Measurements from ENCODE around the gene MYL9.
"Not testable (repeated sequence)": the region's sequence is repeated elsewhere in the genome, so short reads cannot be mapped to it uniquely, and the experiment has no call there.

MYL9 gene

DNA sequence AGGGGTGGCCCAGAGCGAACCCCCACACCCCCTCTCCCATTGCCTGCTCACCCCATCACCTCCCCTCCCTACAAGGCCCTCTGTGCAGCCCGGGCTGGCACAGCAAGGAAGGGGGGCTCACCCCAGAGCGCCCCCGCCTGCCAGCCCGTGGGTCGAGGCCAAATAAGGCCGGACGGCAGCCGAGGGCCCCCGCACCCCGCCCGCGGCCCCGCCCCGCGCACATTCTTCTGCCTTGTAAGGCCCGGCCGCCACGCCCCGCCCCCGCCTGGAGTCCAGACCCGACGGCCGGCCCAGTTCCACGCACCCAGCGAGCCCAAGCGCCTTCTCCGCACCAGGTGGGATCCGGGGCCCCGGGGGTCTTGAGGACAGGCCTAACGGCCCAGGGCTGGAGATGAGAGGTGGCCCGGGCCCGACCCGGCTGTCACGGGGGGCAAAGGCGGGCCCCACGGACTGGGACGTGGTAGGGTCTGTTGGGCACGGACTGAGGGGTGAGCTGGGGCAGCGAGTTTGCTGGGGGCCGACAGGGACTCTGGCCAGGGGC is at the start of gene MYL9:
Gene MYL9, plus strand, starts transcription at position 293 of the 541 bp plus-strand sequence. CDS start 3,366 bp downstream, outside the sequence.
- DNase-seq = peak in 1 of 2 experiments; percentile 34

GRCh38 chr20:36491901-36492617 is 49.3 kb upstream of the MYL9 start:
- DNase-seq = peak; percentile 68 to 71

GRCh38 chr20:36493051-36493800 is 48.1 kb upstream of the MYL9 start:
- DNase-seq = peak in 1 of 2 experiments; percentile 32

GRCh38 chr20:36493801-36494114 is 47.6 kb upstream of the MYL9 start:
- no peak for DNase-seq

DNA sequence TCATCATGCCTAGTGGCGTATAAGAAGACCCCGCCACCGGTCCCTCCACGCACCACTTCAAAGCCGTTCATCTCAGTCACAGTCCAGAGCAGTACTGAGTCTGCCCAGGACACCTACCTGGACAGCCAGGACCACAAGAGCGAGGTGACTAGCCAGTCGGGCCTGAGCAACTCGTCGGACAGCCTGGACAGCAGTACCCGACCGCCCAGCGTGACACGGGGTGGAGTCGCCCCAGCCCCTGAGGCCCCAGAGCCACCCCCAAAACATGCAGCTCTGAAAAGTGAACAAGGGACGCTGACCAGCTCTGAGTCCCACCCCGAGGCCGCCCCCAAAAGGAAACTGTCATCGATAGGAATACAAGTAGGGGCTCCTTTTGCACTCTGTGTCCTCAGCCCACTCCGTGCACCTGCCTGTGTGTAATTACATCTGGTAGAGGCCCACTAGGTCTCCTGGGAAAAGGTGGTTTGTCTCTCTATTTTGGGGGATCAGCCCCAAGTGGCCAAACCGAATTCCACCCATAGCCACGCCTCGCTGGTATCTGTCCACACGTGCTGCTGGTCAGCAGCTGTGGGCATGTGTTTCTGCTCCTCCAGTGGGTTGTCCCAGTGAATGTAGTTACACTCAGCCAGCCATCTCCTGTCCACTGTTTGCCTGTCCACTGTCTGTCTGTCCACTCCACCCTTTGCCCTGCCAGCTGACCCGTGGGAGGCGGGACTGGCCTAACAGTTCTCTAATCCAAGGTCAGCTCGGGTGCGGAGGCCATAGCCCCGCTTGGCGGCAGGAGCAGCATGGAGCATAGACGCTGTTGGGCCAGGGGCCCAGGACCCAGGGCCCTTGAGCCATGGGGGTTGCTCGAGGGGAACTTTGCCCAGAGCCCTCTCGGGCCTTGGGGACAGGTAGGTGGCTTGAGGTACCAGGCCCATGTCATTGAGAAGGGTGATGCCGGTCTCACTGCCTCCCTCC is 44.3 kb upstream of the MYL9 start:
- DNase-seq = no peak

DNA sequence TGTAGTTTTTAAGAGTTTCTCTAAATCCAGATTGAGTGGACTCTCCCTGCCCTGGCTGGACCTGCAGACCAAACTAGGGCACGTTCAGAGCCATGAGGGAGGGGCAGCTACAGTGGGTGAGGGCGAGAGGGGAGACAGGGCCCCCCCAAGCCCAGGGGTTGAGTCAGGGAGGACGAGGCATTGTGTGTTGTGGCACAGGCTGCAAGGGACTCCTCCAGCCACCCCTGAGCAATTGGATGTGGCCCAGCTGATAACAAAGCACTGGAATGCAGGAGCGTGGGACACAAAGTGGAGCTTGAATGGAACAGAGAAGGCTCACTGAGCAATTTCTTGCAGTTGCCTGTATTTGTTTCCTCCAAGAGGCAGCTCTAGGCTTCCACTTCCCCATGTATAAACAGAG is 43.5 kb upstream of the MYL9 start:
- no peak for DNase-seq

DNA sequence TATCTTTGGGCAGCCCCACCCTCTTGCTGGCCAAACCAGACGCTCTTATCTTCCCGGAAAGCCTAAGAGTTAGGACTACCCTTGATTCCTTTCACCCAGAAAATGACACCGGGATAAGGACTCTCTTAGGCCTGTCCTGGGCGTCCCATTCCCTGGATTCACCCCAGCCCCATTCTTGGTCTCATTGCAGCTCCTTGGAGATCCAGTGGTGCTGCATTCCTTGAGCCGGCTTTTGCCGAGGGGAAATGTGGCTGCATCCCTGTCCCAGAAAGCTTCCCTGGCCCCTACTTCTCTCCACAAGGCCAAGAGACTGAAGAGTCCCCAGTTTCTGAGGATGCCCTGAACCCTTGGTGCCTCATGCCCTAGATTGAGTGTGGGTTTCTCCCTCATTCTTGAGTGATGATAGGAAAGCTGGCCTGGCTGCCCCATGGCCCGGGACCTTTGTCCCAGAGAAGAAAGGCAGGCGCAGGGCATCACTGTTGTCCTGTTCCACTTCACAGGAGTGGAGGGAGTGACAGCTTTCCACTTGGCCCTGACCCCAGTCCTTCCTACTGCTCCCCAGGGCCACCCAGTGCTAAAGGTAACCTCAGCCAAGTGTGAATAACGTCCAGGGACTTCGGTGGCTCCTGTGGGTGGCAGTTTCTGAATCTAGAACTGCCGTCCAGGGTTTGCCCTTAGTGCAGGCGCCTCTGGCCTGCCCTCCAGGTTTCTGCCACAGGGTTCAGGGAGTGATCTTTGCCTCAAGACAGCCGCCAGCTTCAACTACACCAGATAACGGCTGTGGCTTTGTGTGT is 42.7 kb upstream of the MYL9 start:
- no peak for DNase-seq

GRCh38 chr20:36499211-36499610 is 42.1 kb upstream of the MYL9 start:
- DNase-seq = no peak

DNA sequence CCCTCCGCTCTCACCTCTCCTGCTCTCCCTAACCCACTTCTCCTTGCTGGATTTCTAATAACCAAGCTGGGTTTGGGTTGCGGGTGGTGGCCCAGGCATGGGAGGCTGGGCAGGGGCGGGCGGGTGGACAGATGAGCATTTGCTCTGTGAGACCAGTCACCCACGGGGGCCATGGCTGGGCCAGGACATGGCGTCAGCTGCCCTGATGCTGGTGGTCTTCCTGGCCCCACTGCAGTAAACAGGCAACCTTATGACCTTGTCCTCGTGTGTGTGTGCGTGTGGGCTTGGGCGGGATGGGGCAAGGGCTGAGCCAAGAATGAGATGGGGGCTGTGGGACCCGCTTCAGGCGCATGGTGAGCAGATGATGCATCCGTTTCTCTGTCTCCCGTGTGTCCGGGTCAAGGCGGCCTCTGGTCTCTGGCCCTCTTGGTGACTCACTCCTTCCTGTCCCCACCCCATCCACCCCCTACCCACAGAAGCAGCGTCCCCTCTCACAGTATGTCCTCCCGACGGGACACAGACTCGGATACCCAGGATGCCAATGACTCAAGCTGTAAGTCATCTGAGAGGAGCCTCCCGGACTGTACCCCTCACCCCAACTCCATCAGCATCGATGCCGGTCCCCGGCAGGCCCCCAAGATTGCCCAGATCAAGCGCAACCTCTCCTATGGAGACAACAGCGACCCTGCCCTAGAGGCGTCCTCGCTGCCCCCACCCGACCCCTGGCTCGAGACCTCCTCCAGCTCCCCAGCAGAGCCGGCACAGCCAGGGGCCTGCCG is 41.4 kb upstream of the MYL9 start:
- no peak for DNase-seq

DNA sequence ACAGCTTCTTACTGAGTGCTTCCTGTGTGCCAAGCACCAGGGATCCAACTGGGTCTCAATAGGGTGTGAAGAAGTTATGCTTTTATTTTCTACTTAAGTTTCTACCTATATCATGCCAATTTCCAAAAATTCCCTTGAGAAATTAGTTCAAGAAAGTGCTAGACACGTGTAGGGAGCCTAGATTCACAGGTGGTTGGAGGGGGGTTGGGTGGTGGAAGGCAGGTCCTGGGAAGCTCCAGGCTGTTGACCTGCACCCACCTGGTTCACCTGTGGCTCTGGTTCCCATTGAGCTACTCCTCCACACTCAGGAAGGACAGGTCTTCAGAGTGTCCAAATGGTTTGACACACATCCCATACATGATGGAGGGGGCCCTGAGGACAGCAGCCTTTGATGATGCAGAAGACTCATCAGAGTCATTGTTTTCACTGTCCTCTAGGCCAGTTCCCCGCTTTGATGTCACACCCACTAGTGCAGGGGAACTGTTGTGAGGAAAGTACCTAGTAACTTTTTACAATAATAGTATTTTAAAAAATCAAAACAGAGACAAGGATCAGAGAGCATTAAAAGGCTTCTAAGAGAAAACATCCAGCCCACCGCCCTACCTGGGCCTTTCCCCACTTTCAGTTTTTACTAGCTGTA is 39.8 kb upstream of the MYL9 start:
- DNase-seq = no peak

DNA sequence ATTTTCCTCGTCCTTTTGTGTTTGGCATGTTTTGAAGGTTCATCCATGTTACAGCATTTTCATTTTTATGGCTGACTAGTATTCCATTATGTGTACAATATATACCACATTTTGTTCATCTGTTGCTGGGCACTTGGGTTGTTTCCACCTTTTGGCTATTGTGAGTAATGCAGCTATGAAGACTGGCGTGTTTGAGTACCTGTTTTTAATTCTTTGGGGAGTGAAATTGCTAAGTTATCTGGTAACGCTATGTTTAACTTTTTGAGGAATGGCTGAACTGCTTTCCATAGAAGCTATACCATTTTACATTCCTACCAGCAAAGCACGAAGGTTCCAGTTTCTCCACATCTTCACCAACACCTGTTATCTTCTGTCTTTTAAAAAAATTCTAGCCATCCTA is 37.0 kb upstream of the MYL9 start:
- DNase-seq = no peak

DNA sequence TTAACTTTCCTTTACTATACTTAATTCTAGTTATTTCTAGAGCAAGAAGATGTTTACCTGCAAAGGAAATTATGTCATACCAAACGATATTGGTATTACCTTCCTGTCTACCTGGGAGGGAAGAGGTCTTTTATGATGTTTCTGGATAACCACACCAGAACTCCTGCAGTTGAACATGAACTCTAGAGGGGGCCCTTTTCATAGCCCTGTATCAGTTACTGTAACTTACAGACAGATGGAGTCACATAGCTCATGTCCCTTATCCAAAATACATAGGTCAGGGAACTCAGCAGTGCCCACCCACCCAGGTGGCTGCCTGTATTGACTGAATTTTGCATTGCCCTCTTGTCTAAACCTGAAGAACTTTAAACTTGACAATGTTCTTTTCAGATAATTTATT is 35.1 kb upstream of the MYL9 start:
- DNase-seq = no peak

DNA sequence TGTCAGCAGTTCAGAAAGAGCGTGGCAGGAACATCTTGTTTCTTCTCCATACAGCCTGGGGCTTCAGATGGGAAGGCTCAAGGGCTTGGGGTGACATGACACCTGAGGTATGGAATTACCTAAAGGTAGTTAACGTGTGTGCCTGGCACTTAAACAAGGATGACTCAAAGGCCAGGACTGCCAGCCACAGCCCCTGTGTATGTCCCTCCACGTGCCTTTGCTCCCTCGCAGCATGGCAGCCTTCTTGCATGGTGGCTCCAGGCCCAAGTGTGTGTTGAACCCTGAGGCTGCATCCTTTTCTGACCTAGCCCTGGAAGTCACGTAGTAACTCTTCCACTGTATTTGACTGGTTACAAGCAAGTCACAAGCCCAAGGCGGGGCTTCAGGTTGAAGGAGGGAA is 33.6 kb upstream of the MYL9 start:
- no peak for DNase-seq

DNA sequence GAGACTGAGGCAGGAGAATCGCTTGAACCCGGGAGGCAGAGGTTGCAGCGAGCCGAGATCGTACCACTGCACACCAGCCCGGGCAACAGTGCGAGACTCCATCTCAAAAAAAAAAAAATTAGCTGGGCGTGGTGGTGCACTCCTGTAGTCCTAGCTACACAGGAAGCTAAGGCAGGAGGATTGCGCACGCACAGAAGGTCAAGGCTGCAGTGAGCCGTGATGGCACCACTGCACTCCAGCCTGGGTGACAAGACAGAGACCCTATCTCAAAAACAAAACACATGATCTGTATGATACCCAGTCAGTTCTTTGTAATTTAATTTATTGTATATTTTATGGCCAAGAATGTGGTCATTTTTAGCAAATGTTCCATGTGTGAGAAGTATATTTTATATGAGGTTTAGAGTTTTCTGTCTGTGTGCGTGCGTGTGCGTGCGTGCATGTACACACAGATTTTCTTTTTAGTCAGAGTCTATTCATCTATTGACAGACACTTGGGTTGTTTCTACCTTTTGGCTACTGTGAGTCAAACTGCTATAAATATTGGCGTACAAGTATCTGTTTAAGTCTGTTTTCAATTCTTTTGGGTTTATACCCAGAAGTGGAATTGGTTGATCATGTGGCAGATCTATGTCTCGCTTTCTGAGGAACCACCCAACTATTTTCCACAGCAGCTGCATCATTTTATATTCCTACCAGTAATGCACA is 22.2 kb upstream of the MYL9 start:
- DNase-seq = peak; percentile 37 to 48

DNA sequence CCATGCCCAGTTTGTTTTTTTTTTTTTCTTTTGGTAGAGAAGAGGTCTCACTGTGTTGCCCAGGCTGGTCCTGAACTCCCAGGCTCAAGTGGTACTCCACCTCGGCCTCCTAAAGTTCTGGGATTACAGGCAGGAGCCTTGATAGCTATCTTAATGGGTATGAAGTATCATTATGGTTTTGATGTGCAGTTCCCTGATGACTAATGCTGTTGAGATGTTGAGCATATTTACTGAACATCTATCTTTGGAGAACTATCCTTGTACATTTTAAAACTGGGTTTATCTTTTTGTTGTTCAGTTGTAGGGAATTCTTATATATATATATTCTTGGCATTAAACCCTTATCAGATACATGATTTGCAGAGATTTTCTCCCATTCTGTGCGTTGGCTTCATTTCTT is 21.4 kb upstream of the MYL9 start:
- DNase-seq = no peak

- no peak for DNase-seq
Measured at GRCh38 chr20:36521526-36521925, 19.8 kb upstream of the MYL9 start.

DNA sequence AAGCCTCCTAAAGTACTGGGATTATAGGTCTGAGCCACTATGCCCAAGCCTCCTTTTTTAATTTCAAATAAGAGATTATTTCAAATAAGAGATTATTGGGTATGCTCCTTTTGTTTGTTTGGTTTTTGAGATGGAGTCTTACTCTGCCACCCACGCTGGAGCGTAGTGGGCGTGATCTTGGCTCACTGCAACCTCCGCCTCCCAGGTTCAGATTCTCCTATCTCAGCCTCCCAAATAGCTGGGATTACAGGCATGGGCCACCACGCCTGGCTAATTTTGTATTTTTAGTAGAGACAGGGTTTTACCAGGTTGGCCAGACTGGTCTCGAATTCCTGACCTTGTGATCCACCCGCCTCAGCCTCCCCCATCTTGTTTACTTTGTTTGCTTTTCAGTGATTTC is 18.9 kb upstream of the MYL9 start:
- not testable (repeated sequence) for DNase-seq

- no peak for DNase-seq
Measured at GRCh38 chr20:36523341-36523740, 18.0 kb upstream of the MYL9 start.

DNA sequence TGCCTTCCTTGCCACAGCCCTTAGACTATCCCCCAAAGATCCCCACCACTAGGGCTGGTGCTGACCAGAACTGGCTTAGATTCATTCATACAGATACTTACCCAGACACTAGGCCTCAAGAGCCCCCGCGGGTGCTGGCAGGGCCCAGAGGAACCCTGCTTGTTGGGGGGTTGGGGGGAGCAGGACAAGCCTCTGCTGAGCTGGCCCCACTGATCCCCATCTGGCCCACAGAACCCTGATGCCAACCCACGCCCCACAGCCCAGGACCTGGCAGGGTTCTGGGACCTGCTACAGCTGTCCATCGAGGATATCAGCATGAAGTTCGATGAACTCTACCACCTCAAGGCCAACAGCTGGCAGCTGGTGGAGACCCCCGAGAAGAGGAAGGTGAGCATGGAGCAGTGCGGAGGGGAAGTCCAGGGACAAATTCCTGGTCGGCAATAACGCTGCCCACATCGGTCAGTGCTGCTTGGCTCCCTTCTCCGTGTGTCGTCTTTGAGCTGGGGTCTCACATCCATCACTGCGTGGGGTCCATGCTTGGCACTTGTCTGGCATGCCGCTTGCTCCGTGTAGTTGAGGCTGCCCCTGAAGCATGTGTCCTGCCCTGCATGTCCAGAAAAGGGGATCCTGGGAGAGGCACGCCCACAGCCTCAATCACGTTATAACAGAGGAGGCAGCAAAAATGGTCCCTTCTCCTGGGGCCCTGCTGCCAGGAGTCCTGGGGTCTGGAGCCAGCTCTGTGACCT is 15.5 kb upstream of the MYL9 start:
- DNase-seq = no peak

All from activated T-cell treated with anti-CD3 and anti-CD28 coated beads, Interleukin-2, amount 50 U/mL, for 48 hours (primary cell).